ENCODE results near the gene OR6F1. TPM values are rescaled to one million over a fixed set of nuclear protein-coding genes. Genes with fewer than 3 reads are reported as not detected.

OR6F1 gene
- total RNA-seq, 6 experiments from 2014 or later = not detected

GRCh38 chr1:247669225-247669624 is 47.2 kb downstream of the OR6F1 start:
- peaks cover 18% of the 10 kb centered on the region for H3K9me3 Mint-ChIP-seq
- peaks cover 4% of the 10 kb centered on the region; the same call in 1 of the 2 replicates for H3K27me3 Mint-ChIP-seq (ENCODE audit: insufficient read depth)
- no peaks in the 10 kb centered on the region; the same call in 1 of the 2 replicates for H3K4me1 Mint-ChIP-seq (ENCODE audit: low read depth)
- H3K36me3 Mint-ChIP-seq (ENCODE audit: low read depth) = no peaks in the 10 kb centered on the region
- TF ChIP-seq CTCF (IDR thresholded peaks at IDR 0.05) = no peak
- no peak overlapping the region for H3K4me3 Mint-ChIP-seq
- no peak for DNase-seq
- H3K27ac Mint-ChIP-seq = no peak overlapping the region

Other genes with a start within 250 kb of the OR6F1 start
- gene OR2C3, start 180.2 kb downstream of the OR6F1 start, total RNA-seq (2021; fragmentation: NEBNext Ultra II Directional; extraction: Animal tissue kit (Norgen Biotek cat#: 25700)) = not detected
- not detected for gene GCSAML, start 167.5 kb downstream of the OR6F1 start, total RNA-seq (2021; fragmentation: NEBNext Ultra II Directional; extraction: Animal tissue kit (Norgen Biotek cat#: 25700))
- gene OR2G2, start 128.3 kb downstream of the OR6F1 start, total RNA-seq (2021; fragmentation: NEBNext Ultra II Directional; extraction: Animal tissue kit (Norgen Biotek cat#: 25700)) = not detected
- gene OR2G3, start 111.1 kb downstream of the OR6F1 start, total RNA-seq (2021; fragmentation: NEBNext Ultra II Directional; extraction: Animal tissue kit (Norgen Biotek cat#: 25700)) = not detected
- gene OR13G1, start 36.9 kb downstream of the OR6F1 start, total RNA-seq (2021; fragmentation: NEBNext Ultra II Directional; extraction: Animal tissue kit (Norgen Biotek cat#: 25700)) = not detected
- not detected for gene OR14K1, start 22.0 kb upstream of the OR6F1 start, total RNA-seq (2021; fragmentation: NEBNext Ultra II Directional; extraction: Animal tissue kit (Norgen Biotek cat#: 25700))
- gene OR14A2, start 31.5 kb upstream of the OR6F1 start, total RNA-seq (2021; fragmentation: NEBNext Ultra II Directional; extraction: Animal tissue kit (Norgen Biotek cat#: 25700)) = not detected
- not detected for gene OR1C1, start 43.9 kb upstream of the OR6F1 start, total RNA-seq (2021; fragmentation: NEBNext Ultra II Directional; extraction: Animal tissue kit (Norgen Biotek cat#: 25700))
- gene OR14A16, start 107.5 kb upstream of the OR6F1 start, total RNA-seq (2021; fragmentation: NEBNext Ultra II Directional; extraction: Animal tissue kit (Norgen Biotek cat#: 25700)) = not detected
- gene OR11L1, start 125.2 kb upstream of the OR6F1 start, total RNA-seq (2021; fragmentation: NEBNext Ultra II Directional; extraction: Animal tissue kit (Norgen Biotek cat#: 25700)) = not detected
- not detected for gene TRIM58, start 140.5 kb upstream of the OR6F1 start, total RNA-seq (2021; fragmentation: NEBNext Ultra II Directional; extraction: Animal tissue kit (Norgen Biotek cat#: 25700))
- gene OR2W3, start 178.9 kb upstream of the OR6F1 start, total RNA-seq (2021; fragmentation: NEBNext Ultra II Directional; extraction: Animal tissue kit (Norgen Biotek cat#: 25700)) = not detected
- gene OR2T8, start 203.6 kb upstream of the OR6F1 start, total RNA-seq (2021; fragmentation: NEBNext Ultra II Directional; extraction: Animal tissue kit (Norgen Biotek cat#: 25700)) = not detected
- gene OR2AJ1, start 208.2 kb upstream of the OR6F1 start, total RNA-seq (2021; fragmentation: NEBNext Ultra II Directional; extraction: Animal tissue kit (Norgen Biotek cat#: 25700)) = not detected
- not detected for gene OR2L8, start 232.2 kb upstream of the OR6F1 start, total RNA-seq (2021; fragmentation: NEBNext Ultra II Directional; extraction: Animal tissue kit (Norgen Biotek cat#: 25700))
- not detected for gene OR2AK2, start 248.6 kb upstream of the OR6F1 start, total RNA-seq (2021; fragmentation: NEBNext Ultra II Directional; extraction: Animal tissue kit (Norgen Biotek cat#: 25700))

Data from HFFc6 (cell line).